ENCODE measurements around the gene SMIM38. TPM values are rescaled to one million over a fixed set of nuclear protein-coding genes. Genes with fewer than 3 reads are reported as not detected.

The SMIM38 gene
- polyA plus RNA-seq, 1 of the 3 experiments (the other 2 are of a cell fraction), result 0.13 TPM

- H3K79me2 ChIP-seq (ENCODE audit: insufficient read depth), result no peaks in the 10 kb centered on the region
- H3K9me2 ChIP-seq, result no peaks in the 10 kb centered on the region
- WGBS (ENCODE audit: low lambda C conversion rate), result 85% methylated on average over 26 of the region's 35 CpGs
- no peak overlapping the region for H3K9ac ChIP-seq
- no peaks in the 10 kb centered on the region; the same call in 1 of the 2 replicates for H3K27me3 ChIP-seq (ENCODE audit: insufficient read depth)
- H3F3A ChIP-seq (replicated peaks; ENCODE audit: insufficient read depth), result no peaks in the 10 kb centered on the region
- H3K9me3 ChIP-seq, result no peaks in the 10 kb centered on the region
- H3K27ac ChIP-seq (ENCODE audit: low read depth in 2 of 2, low read length in 1 of 2), result no peak overlapping the region
- H3K4me3 ChIP-seq (ENCODE audit: low read depth in 2 of 2, low read length in 1 of 2), result no peak overlapping the region
- no peaks in the 10 kb centered on the region for H3K36me3 ChIP-seq (replicated peaks in 1 of 2; ENCODE audit: control insufficient read depth in 1 of 2, insufficient read depth in 2 of 2, low read length in 1 of 2)
- H4K20me1 ChIP-seq (ENCODE audit: insufficient read depth), result no peaks in the 10 kb centered on the region
- H2AFZ ChIP-seq (ENCODE audit: low read depth), result no peak overlapping the region
- CTCF ChIA-PET, result no interaction called here
- no peak for DNase-seq
- H3K4me2 ChIP-seq, result no peak overlapping the region
- POLR2A ChIA-PET, result no interaction called here
- no peak for TF ChIP-seq SMC3 (IDR thresholded peaks at IDR 0.05; ENCODE audit: low read depth, low read length)
- no peak for TF ChIP-seq NRF1 (IDR thresholded peaks at IDR 0.05; ENCODE audit: low read depth, low read length)
- TF ChIP-seq CHD2 (IDR thresholded peaks at IDR 0.05; ENCODE audit: low read length, partially characterized antibody), result no peak
- TF ChIP-seq RXRA (IDR thresholded peaks at IDR 0.05; ENCODE audit: borderline replicate concordance, low read depth), result no peak
- no peak for TF ChIP-seq USF2 (IDR thresholded peaks at IDR 0.05; ENCODE audit: borderline replicate concordance, low read depth, low read length)
- TF ChIP-seq TCF12 (IDR thresholded peaks at IDR 0.05), result no peak
- TF ChIP-seq GABPA (IDR thresholded peaks at IDR 0.05; ENCODE audit: low read depth), result no peak
- TF ChIP-seq CTCF (IDR thresholded peaks at IDR 0.05), result no peak
- TF ChIP-seq PBX3 (IDR thresholded peaks at IDR 0.05), result no peak
- peaks cover 0 to 20% of the 10 kb centered on the region in 2 experiments; a peak in 2 of 4 replicates for H3K4me1 ChIP-seq (ENCODE audit: control insufficient read depth in 1 of 2, insufficient read depth in 2 of 2, low read depth in 1 of 2, low read length in 1 of 2)
These were observed 40.4 kb downstream of the SMIM38 start for GRCh38 chr11:69195824-69196782.

DNA sequence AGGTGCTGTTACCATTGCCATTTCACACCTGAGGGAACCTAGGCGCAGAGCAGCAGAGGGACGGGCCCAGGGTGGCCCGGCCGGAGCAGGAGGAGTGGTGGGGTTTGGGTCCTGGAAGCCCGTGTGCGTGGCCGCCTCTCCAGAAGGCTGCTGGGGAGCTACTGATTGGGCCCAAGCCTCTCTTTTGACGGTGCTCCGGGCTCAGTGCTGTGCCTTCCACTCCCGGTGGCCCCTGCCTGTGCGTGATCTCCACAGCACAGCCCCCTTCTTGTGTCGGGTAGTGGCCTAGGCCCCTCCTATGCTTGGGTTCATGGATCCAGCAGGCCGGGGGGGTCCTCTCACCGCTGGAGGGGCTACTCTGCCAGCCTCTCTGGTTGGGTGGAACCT is 41.0 kb downstream of the SMIM38 start:
- no peaks in the 10 kb centered on the region for H3K79me2 ChIP-seq (ENCODE audit: insufficient read depth)
- WGBS (ENCODE audit: low lambda C conversion rate), result 82% methylated on average over 4 of the region's 14 CpGs
- peaks cover 0 to 20% of the 10 kb centered on the region in 2 experiments; a peak in 2 of 4 replicates for H3K4me1 ChIP-seq (ENCODE audit: control insufficient read depth in 1 of 2, insufficient read depth in 2 of 2, low read depth in 1 of 2, low read length in 1 of 2)
- no peaks in the 10 kb centered on the region for H3K9me2 ChIP-seq
- H3K9ac ChIP-seq, result no peak overlapping the region
- CTCF ChIA-PET, result interaction anchor here (0.8 to 1.2 kb wide), 4 partner anchors 11 to 446 kb away, joined by 3 to 7 read pairs (median 3); partner anchors contain the start of gene CCND1
- H2AFZ ChIP-seq (ENCODE audit: low read depth), result no peak overlapping the region
- POLR2A ChIA-PET, result no interaction called here
- H3K27me3 ChIP-seq (ENCODE audit: insufficient read depth), result no peaks in the 10 kb centered on the region; the same call in 1 of the 2 replicates
- H3K4me2 ChIP-seq, result no peak overlapping the region
- no peaks in the 10 kb centered on the region for H3K36me3 ChIP-seq (replicated peaks in 1 of 2; ENCODE audit: control insufficient read depth in 1 of 2, insufficient read depth in 2 of 2, low read length in 1 of 2)
- H3F3A ChIP-seq (replicated peaks; ENCODE audit: insufficient read depth), result no peaks in the 10 kb centered on the region
- no peaks in the 10 kb centered on the region for H4K20me1 ChIP-seq (ENCODE audit: insufficient read depth)
- DNase-seq, result no peak
- H3K9me3 ChIP-seq, result no peaks in the 10 kb centered on the region
- no peak overlapping the region for H3K4me3 ChIP-seq (ENCODE audit: low read depth in 2 of 2, low read length in 1 of 2)
- no peak overlapping the region for H3K27ac ChIP-seq (ENCODE audit: low read depth in 2 of 2, low read length in 1 of 2)
- TF ChIP-seq MEF2A (IDR thresholded peaks at IDR 0.05; ENCODE audit: borderline replicate concordance, low read depth) (no peak), SMC3 (IDR thresholded peaks at IDR 0.05; ENCODE audit: low read depth, low read length) (no peak), USF1 (IDR thresholded peaks at IDR 0.05; ENCODE audit: borderline replicate concordance, low read depth) (no peak), NRF1 (IDR thresholded peaks at IDR 0.05; ENCODE audit: low read depth, low read length) (no peak), EP300 (IDR thresholded peaks at IDR 0.05; ENCODE audit: borderline replicate concordance in 1 of 2, low read depth in 1 of 2, low read length in 1 of 2) (no peak), TAF1 (IDR thresholded peaks at IDR 0.05; ENCODE audit: borderline replicate concordance, low read depth, low read length) (no peak), USF2 (IDR thresholded peaks at IDR 0.05; ENCODE audit: borderline replicate concordance, low read depth, low read length) (no peak), NFIC (IDR thresholded peaks at IDR 0.05; ENCODE audit: borderline replicate concordance) (no peak), RXRA (IDR thresholded peaks at IDR 0.05; ENCODE audit: borderline replicate concordance, low read depth) (no peak), MAX (IDR thresholded peaks at IDR 0.05; ENCODE audit: low read depth) (no peak), FOSL2 (IDR thresholded peaks at IDR 0.05; ENCODE audit: borderline replicate concordance, low read depth) (no peak), CHD2 (IDR thresholded peaks at IDR 0.05; ENCODE audit: low read length, partially characterized antibody) (no peak), PBX3 (IDR thresholded peaks at IDR 0.05) (no peak), EZH2phosphoT487 (IDR thresholded peaks at IDR 0.05; ENCODE audit: borderline replicate concordance, low read depth) (no peak)

All from SK-N-SH (cell line).